ENCODE data around the gene HS2ST1.

GRCh38 chr1:86951430-86951829 lies 37.0 kb downstream of the HS2ST1 start:
- TF ChIP-seq SP1 (IDR thresholded peaks at IDR 0.05) (no peak), ZNF384 (IDR thresholded peaks at IDR 0.05) (no peak), FOXM1 (IDR thresholded peaks at IDR 0.05; ENCODE audit: borderline replicate concordance) (no peak), ELF4 (IDR thresholded peaks at IDR 0.05) (no peak), TARDBP (IDR thresholded peaks at IDR 0.05) (no peak), ARNT (IDR thresholded peaks at IDR 0.05) (no peak), FOXK2 (IDR thresholded peaks at IDR 0.05) (no peak), LEF1 (IDR thresholded peaks at IDR 0.05; ENCODE audit: borderline replicate concordance) (no peak), SUZ12 (IDR thresholded peaks at IDR 0.05) (no peak), FOXA1 (IDR thresholded peaks at IDR 0.05) (no peak), CTBP1 (IDR thresholded peaks at IDR 0.05; ENCODE audit: borderline replicate concordance) (no peak), PKNOX1 (IDR thresholded peaks at IDR 0.05) (no peak), BHLHE40 (IDR thresholded peaks at IDR 0.05; ENCODE audit: borderline replicate concordance) (no peak)
